ENCODE data around the gene CNGA4.
"Not testable (repeated sequence)": the region's sequence is repeated elsewhere in the genome, so short reads cannot be mapped to it uniquely, and the experiment has no call there.

CNGA4 gene

DNA sequence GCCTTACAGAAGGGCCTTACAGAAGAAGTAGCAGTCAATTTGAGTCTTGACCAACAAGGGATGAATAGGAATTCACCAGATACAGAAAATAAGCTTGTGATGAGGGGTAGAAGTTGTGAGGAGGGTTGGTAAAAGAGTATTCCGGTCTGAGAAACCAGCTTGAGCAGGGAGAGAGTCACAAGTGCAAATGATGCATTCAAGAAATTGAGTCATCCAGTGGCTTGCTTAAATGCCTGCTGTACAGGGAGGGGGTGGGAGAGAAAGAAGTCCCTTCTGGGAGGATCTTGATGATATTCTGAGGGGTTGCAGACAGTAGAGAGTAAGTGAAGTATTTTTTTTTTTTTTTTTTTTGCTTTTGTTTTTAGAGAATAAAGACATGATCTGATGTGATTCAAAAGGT is 29.9 kb downstream of the CNGA4 start:
- in situ Hi-C loops (cut with MboI; ENCODE audit: low sequenced_read_pairs, unreplicated experiment), result no loop called here
- DNase-seq (ENCODE audit: low spot score), result no peak
- TF ChIP-seq CTCF (IDR thresholded peaks at IDR 0.05; ENCODE audit: borderline replicate concordance, control extremely low read depth, extremely low read depth, insufficient read depth, missing control alignments), result no peak

- no peak for DNase-seq (ENCODE audit: low spot score)
- TF ChIP-seq CTCF (IDR thresholded peaks at IDR 0.05; ENCODE audit: borderline replicate concordance, control extremely low read depth, extremely low read depth, insufficient read depth, missing control alignments), result no peak
- in situ Hi-C loops (cut with MboI; ENCODE audit: low sequenced_read_pairs, unreplicated experiment), result no loop called here
These were observed 31.1 kb downstream of the CNGA4 start for GRCh38 chr11:6269994-6270393.

DNA sequence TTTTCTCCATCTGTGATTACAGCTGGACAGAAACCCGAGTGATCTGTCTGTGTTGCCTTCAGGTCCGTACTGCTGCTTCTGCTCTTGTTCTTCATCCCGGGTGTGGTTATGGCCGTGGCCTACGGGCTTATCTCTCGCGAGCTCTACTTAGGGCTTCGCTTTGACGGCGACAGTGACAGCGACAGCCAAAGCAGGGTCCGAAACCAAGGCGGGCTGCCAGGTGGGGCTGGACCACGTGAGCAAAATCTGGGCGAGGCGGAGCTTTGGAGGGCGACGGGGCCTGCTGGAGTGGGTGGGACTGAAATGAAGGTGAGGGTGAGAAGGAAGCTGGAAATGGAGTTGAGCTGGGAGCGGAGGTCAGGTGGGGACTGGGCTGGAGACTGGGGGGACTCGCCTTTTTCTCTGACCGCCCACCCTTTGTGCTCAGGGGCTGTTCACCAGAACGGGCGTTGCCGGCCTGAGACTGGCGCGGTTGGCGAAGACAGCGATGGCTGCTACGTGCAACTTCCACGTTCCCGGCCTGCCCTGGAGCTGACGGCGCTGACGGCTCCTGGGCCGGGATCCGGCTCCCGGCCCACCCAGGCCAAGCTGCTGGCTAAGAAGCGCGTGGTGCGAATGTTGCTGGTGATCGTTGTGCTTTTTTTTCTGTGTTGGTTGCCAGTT is 31.8 kb downstream of the CNGA4 start:
- TF ChIP-seq CTCF (IDR thresholded peaks at IDR 0.05; ENCODE audit: borderline replicate concordance, control extremely low read depth, extremely low read depth, insufficient read depth, missing control alignments), result no peak
- in situ Hi-C loops (cut with MboI; ENCODE audit: low sequenced_read_pairs, unreplicated experiment), result no loop called here
- no peak for DNase-seq (ENCODE audit: low spot score)

GRCh38 chr11:6271598-6271997 is 32.7 kb downstream of the CNGA4 start:
- TF ChIP-seq CTCF (IDR thresholded peaks at IDR 0.05; ENCODE audit: borderline replicate concordance, control extremely low read depth, extremely low read depth, insufficient read depth, missing control alignments), result no peak
- in situ Hi-C loops (cut with MboI; ENCODE audit: low sequenced_read_pairs, unreplicated experiment), result no loop called here
- no peak for DNase-seq (ENCODE audit: low spot score)

- no peak for DNase-seq (ENCODE audit: low spot score)
- in situ Hi-C loops (cut with MboI; ENCODE audit: low sequenced_read_pairs, unreplicated experiment), result no loop called here
- no peak for TF ChIP-seq CTCF (IDR thresholded peaks at IDR 0.05; ENCODE audit: borderline replicate concordance, control extremely low read depth, extremely low read depth, insufficient read depth, missing control alignments)
These were observed 34.3 kb downstream of the CNGA4 start for GRCh38 chr11:6273188-6273587.

GRCh38 chr11:6280809-6281208 is 41.9 kb downstream of the CNGA4 start:
- DNase-seq (ENCODE audit: low spot score); in situ Hi-C loops (cut with MboI; ENCODE audit: low sequenced_read_pairs, unreplicated experiment): not testable (repeated sequence)

DNA sequence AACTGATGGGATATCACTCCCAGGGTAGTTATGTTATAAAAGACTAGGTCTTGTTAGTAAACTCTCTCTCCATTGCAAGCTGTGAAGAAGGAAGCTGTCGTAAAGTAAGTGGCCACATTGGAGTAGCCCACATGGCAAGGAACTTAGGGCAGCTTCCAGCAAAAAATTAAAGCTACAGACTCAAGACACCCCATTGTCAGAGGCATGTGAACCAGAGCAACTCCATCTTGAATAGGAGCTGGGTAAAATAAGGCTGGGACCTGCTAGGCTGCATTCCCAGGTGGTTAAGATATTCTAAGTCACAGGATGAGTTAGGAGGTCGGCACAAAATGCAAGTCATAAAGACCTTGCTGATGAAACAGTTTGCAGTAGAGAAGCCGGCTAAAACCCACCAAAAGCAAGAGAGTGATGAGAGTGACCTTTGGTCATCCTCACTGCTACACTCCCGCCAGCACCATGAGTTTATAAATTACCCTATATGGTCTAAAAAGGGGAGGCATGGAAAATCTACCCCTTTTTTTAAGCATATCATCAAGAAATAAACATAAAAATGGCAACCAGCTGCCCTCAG is 44.6 kb downstream of the CNGA4 start:
- TF ChIP-seq CTCF (IDR thresholded peaks at IDR 0.05; ENCODE audit: borderline replicate concordance, control extremely low read depth, extremely low read depth, insufficient read depth, missing control alignments), result no peak
- in situ Hi-C loops (cut with MboI; ENCODE audit: low sequenced_read_pairs, unreplicated experiment), result no loop called here
- DNase-seq (ENCODE audit: low spot score), result no peak

Data from GM13976 (cell line).